Peyer's patch (tissue), 4 donors: Measurements from ENCODE around the gene MYT1. TPM values are rescaled to one million over a fixed set of nuclear protein-coding genes. Genes with fewer than 3 reads are reported as not detected.

Experiments used
- DNase-seq, 3 donors: peaks; one replicate each; pipeline ENCODE4 v3.0.0-alpha.2; 2017 to 2019
- H3K27ac ChIP-seq, 4 donors: fragments of 200-600 bp; sonication (generic); one replicate each; pipeline ENCODE4 v1.5.1; 2016 to 2019
- H3K27me3 ChIP-seq, 2 donors: fragments of 200-600 bp; sonication (generic); one replicate each; pipeline ENCODE4 v1.5.1; 2019
- H3K36me3 ChIP-seq, 3 donors: fragments of 200-600 bp; sonication (generic); one replicate each; pipeline ENCODE4 v1.5.1; 2016 to 2019
- H3K4me1 ChIP-seq, 4 donors: fragments of 200-600 bp; sonication (generic); one replicate each; pipeline ENCODE4 v1.5.1; 2016 to 2019
- H3K4me3 ChIP-seq, 4 donors: fragments of 200-600 bp; sonication (generic); 1 replicate in 3 of 4; 2 replicates in 1 of 4; pipeline ENCODE4 v1.5.1; 2016 to 2019; ENCODE audit warnings: mild to moderate bottlenecking in 1 of 4
- H3K9me3 ChIP-seq, 4 donors: fragments of 200-600 bp; sonication (generic); one replicate each; pipeline ENCODE4 v1.5.1; 2016 to 2019; ENCODE audit warnings: mild to moderate bottlenecking in 1 of 4
- CTCF ChIP-seq, 6 experiments: fragments of 450-650 bp in 4 of 6; fragments of 200-600 bp in 2 of 6; sonication (generic) in 1 of 6; IDR thresholded peaks; one replicate each; pipeline ENCODE4 v1.5.1; 2017 to 2019; ENCODE audit warnings: antibody characterized with exemption in 6 of 6, mild to moderate bottlenecking in 3 of 6, moderate library complexity in 1 of 6
- POLR2A ChIP-seq, 2 donors: fragments of 450-650 bp; IDR thresholded peaks; one replicate each; pipeline ENCODE4 v1.5.1; 2017; ENCODE audit warnings: antibody characterized with exemption in 2 of 2, mild to moderate bottlenecking in 2 of 2, moderate library complexity in 2 of 2
- total RNA-seq, 4 donors: library from RNA; depleted of rRNA; stranded (reverse); fragments of >200 nt; gene quantifications; one replicate each; pipeline ENCODE4 v1.1.0, GENCODE V29; 2016

MYT1 gene
- total RNA-seq, 4 donors from 2014 or later: 0.18 to 0.83 TPM; not detected in 2

GRCh38 chr20:64193058-64193457 lies 28.8 kb downstream of the MYT1 start:
- Histone ChIP-seq H3K27me3 (no peaks in the 10 kb centered on the region), H3K36me3 (no peaks in the 10 kb centered on the region), H3K4me1 (no peaks in the 10 kb centered on the region), H3K27ac (no peak overlapping the region), H3K4me3 (no peak overlapping the region), H3K9me3 (no peaks in the 10 kb centered on the region)
- TF ChIP-seq POLR2A (IDR thresholded peaks at IDR 0.05): no peak
- no peak for TF ChIP-seq CTCF (IDR thresholded peaks at IDR 0.05)
- no peak for DNase-seq

- H3K9me3 ChIP-seq: no peaks in the 10 kb centered on the region
- H3K36me3 ChIP-seq: no peaks in the 10 kb centered on the region
- no peak overlapping the region for H3K27ac ChIP-seq
- TF ChIP-seq CTCF (IDR thresholded peaks at IDR 0.05): no peak
- TF ChIP-seq POLR2A (IDR thresholded peaks at IDR 0.05): no peak
- no peaks in the 10 kb centered on the region for H3K27me3 ChIP-seq
- H3K4me3 ChIP-seq: no peak overlapping the region
- DNase-seq: no peak
- H3K4me1 ChIP-seq: no peaks in the 10 kb centered on the region
Observed at GRCh38 chr20:64194269-64194668, 30.0 kb downstream of the MYT1 start.

GRCh38 chr20:64196309-64196708 lies 32.1 kb downstream of the MYT1 start:
- Histone ChIP-seq H3K27me3 (no peaks in the 10 kb centered on the region), H3K27ac (no peak overlapping the region), H3K4me1 (no peaks in the 10 kb centered on the region), H3K36me3 (no peaks in the 10 kb centered on the region), H3K9me3 (no peaks in the 10 kb centered on the region), H3K4me3 (no peak overlapping the region)
- TF ChIP-seq CTCF (IDR thresholded peaks at IDR 0.05): no peak
- TF ChIP-seq POLR2A (IDR thresholded peaks at IDR 0.05): no peak
- DNase-seq: no peak

- no peaks in the 10 kb centered on the region for H3K27me3 ChIP-seq
- no peak overlapping the region for H3K4me3 ChIP-seq
- no peaks in the 10 kb centered on the region for H3K9me3 ChIP-seq
- no peaks in the 10 kb centered on the region for H3K4me1 ChIP-seq
- no peak for DNase-seq
- no peaks in the 10 kb centered on the region for H3K36me3 ChIP-seq
- TF ChIP-seq POLR2A (IDR thresholded peaks at IDR 0.05): no peak
- TF ChIP-seq CTCF (IDR thresholded peaks at IDR 0.05): no peak
- H3K27ac ChIP-seq: no peak overlapping the region
Observed at GRCh38 chr20:64196847-64197306, 32.6 kb downstream of the MYT1 start.

GRCh38 chr20:64198347-64198746 lies 34.1 kb downstream of the MYT1 start:
- H3K4me3 ChIP-seq: no peak overlapping the region
- H3K27me3 ChIP-seq: no peaks in the 10 kb centered on the region
- H3K27ac ChIP-seq: no peak overlapping the region
- TF ChIP-seq POLR2A (IDR thresholded peaks at IDR 0.05): no peak
- H3K4me1 ChIP-seq: no peaks in the 10 kb centered on the region
- no peaks in the 10 kb centered on the region for H3K36me3 ChIP-seq
- DNase-seq: no peak
- no peaks in the 10 kb centered on the region for H3K9me3 ChIP-seq

GRCh38 chr20:64199395-64199794 lies 35.1 kb downstream of the MYT1 start:
- H3K4me3 ChIP-seq: no peak overlapping the region
- DNase-seq: no peak
- H3K9me3 ChIP-seq: no peaks in the 10 kb centered on the region
- H3K27me3 ChIP-seq: no peaks in the 10 kb centered on the region
- TF ChIP-seq POLR2A (IDR thresholded peaks at IDR 0.05) (no peak), CTCF (IDR thresholded peaks at IDR 0.05) (no peak)
- H3K36me3 ChIP-seq: no peaks in the 10 kb centered on the region
- no peaks in the 10 kb centered on the region for H3K4me1 ChIP-seq
- H3K27ac ChIP-seq: no peak overlapping the region
